H1 (cell line): ENCODE data around the gene TEX10. TPM values are rescaled to one million over a fixed set of nuclear protein-coding genes. Genes with fewer than 3 reads are reported as not detected.

ENCODE experiments used
- CHD7 ChIP-seq: fragments of 300-600 bp; sonication (generic); IDR thresholded peaks from 2 replicates; pipeline ENCODE4 v1.7.1; 2012; ENCODE audit warnings: low read length, moderate library complexity, mild to moderate bottlenecking, inconsistent platforms; ENCODE audit not compliant: insufficient replicate concordance
- CREB1 ChIP-seq: IDR thresholded peaks from 2 replicates; pipeline ENCODE4 v1.6.1; 2012; ENCODE audit warnings: inconsistent platforms
- E2F6 ChIP-seq: IDR thresholded peaks from 2 replicates; pipeline ENCODE4 v1.6.1; 2012; ENCODE audit warnings: inconsistent platforms
- JUND ChIP-seq: IDR thresholded peaks from 2 replicates; pipeline ENCODE4 v1.6.1; 2011; ENCODE audit warnings: mild to moderate bottlenecking, improper control_type of control experiment, low read length
- KDM1A ChIP-seq: fragments of 200-600, 300-600 bp; sonication (generic); IDR thresholded peaks from 2 replicates; pipeline ENCODE4 v1.7.1; 2016; ENCODE audit warnings: mild to moderate bottlenecking, low read length, borderline replicate concordance
- MAFK ChIP-seq: IDR thresholded peaks from 2 replicates; pipeline ENCODE4 v1.6.1; 2012; ENCODE audit warnings: low read depth, mild to moderate bottlenecking, improper control_type of control experiment, low read length
- PHF8 ChIP-seq: fragments of 200-600 bp; sonication (generic); conservative IDR thresholded peaks from 2 replicates; pipeline ENCODE4 v1.7.1; 2012; ENCODE audit warnings: low read depth, mild to moderate bottlenecking, inconsistent platforms, low read length, moderate library complexity
- POLR2A ChIP-seq, 2 experiments: IDR thresholded peaks; 1 replicate in 1 of 2; 2 replicates in 1 of 2; pipeline ENCODE4 v1.6.1; 2011; ENCODE audit warnings: low read depth in 2 of 2, low read length in 2 of 2, mild to moderate bottlenecking in 2 of 2; ENCODE audit errors: control extremely low read depth in 1 of 2
- POLR2AphosphoS5 ChIP-seq: IDR thresholded peaks from 2 replicates; pipeline ENCODE4 v1.6.1; 2011; ENCODE audit warnings: low read depth, low read length
- RBBP5 ChIP-seq: IDR thresholded peaks from 2 replicates; pipeline ENCODE4 v1.7.1; 2012; ENCODE audit warnings: low read depth, mild to moderate bottlenecking, inconsistent platforms, low read length, moderate library complexity, borderline replicate concordance
- RNF2 ChIP-seq: fragments of 200-900, 300-1000 bp; sonication (generic); IDR thresholded peaks from 2 replicates; pipeline ENCODE4 v1.7.1; 2016; ENCODE audit warnings: borderline replicate concordance, low read depth, mild to moderate bottlenecking, antibody characterized with exemption, low read length; ENCODE audit not compliant: poor library complexity, severe bottlenecking; ENCODE audit errors: missing control alignments
- RXRA ChIP-seq: IDR thresholded peaks from 2 replicates; pipeline ENCODE4 v1.6.1; 2011; ENCODE audit warnings: low read depth, mild to moderate bottlenecking, low read length, moderate library complexity; ENCODE audit not compliant: insufficient read depth
- polyA plus RNA-seq, 7 experiments: library from polyadenylated mRNA; depleted of rRNA in 3 of 7; stranded (reverse) in 5 of 7; unstranded in 2 of 7; fragments of >200 nt in 5 of 7; fragments of 200-250 nt in 2 of 7; gene quantifications; 1 replicate in 5 of 7; 2 replicates in 1 of 7; 4 replicates in 1 of 7; pipeline versions ENCODE4 v1.2.1 to v1.2.3, GENCODE V29; 2011 to 2013; ENCODE audit warnings: missing spikeins in 2 of 7, mixed read lengths in 2 of 7
- total RNA-seq: library from RNA; stranded (reverse); fragmentation: NEBNext Ultra II Directional; extraction: Animal tissue kit (Norgen Biotek cat#: 25700); gene quantifications from 2 replicates; pipeline ENCODE4 v1.2.1, GENCODE V29; 2021

The TEX10 gene
- total and polyA plus RNA-seq, 2 of the 8 experiments (the other 6 are each of a cell fraction or from before 2014, with no cell fraction given) = 46.9 to 81.0 TPM

- TF ChIP-seq CHD7 (no peak), PHF8 (no peak), POLR2AphosphoS5 (no peak), CREB1 (no peak), MAFK (no peak), JUND (no peak), RNF2 (no peak), RBBP5 (no peak), RXRA (no peak), POLR2A (IDR thresholded peaks at IDR 0.05; ENCODE audit: control extremely low read depth in 1 of 2, low read depth in 2 of 2, low read length in 2 of 2) (no peak), KDM1A (no peak), E2F6 (no peak)
Observed at GRCh38 chr9:100368672-100369071, 15.9 kb upstream of the TEX10 start (continued).
